ENCODE results near the gene SETX.
"Not testable (repeated sequence)": the region's sequence is repeated elsewhere in the genome, so short reads cannot be mapped to it uniquely, and the experiment has no call there.

The SETX gene

GRCh38 chr9:132390966-132391365, 36.2 kb upstream of the SETX start:
- no peak overlapping the region for H3K4me3 ChIP-seq (ENCODE audit: low read depth, low read length)

GRCh38 chr9:132387133-132387532, 32.3 kb upstream of the SETX start:
- H3K4me3 ChIP-seq (ENCODE audit: low read depth, low read length): no peak overlapping the region
- TF ChIP-seq CTCF (IDR thresholded peaks at IDR 0.05; ENCODE audit: low read depth, low read length, missing control alignments): no peak
- DNase-seq (ENCODE audit: low read depth): no peak

More at GRCh38 chr9:132390966-132391365, 36.2 kb upstream of the SETX start:
- DNase-seq (ENCODE audit: low read depth): no peak
- no peak for TF ChIP-seq CTCF (IDR thresholded peaks at IDR 0.05; ENCODE audit: low read depth, low read length, missing control alignments)

DNA sequence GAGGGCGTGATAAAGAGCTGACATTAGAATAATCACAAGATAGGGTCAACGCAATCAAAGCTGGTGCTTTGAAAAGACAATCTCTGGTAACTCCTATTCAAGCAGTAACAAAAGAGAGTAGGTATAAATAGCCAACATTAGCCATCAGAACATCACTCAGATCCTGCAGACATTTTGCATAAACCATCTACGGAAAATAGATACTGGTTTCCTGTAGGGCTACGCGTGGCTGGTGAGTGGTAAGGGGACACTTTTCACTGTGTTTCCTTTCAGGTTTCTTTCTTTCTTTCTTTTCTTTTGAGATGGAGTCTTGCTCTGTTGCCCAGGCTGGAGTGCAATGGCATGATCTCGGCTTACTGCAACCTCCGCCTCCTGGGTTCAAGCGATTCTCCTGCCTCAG, 29.6 kb upstream of the SETX start:
- no peak for TF ChIP-seq CTCF (IDR thresholded peaks at IDR 0.05; ENCODE audit: low read depth, low read length, missing control alignments)
- H3K4me3 ChIP-seq (ENCODE audit: low read depth, low read length): peak overlapping the region; percentile 3; the same call in 1 of the 2 replicates
- DNase-seq (ENCODE audit: low read depth): peak; percentile 66

DNA sequence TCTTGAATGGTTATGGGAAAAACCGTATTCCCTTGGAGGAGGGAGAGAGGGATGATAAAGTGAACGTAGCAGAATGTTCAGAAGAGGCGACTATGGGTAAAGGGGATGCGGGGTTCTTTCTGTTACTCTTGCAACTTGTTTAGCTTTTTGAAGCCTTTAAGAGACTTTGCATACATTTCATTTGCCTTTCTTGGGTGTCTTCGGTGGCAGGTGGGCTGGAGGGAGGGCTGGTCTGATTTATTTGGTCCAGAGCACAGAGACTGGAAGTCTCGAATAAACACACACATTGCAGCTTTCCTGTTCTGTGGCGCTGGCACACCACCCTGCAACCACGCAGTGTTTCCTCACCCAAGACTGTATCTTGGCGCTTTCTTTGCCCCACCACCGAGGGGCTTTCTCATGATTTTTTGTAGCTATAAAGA, 28.7 kb upstream of the SETX start:
- DNase-seq (ENCODE audit: low read depth): peak; percentile 70
- no peak overlapping the region; the same call in 1 of the 2 replicates for H3K4me3 ChIP-seq (ENCODE audit: low read depth, low read length)
- no peak for TF ChIP-seq CTCF (IDR thresholded peaks at IDR 0.05; ENCODE audit: low read depth, low read length, missing control alignments)

GRCh38 chr9:132381966-132382541, 27.3 kb upstream of the SETX start:
- DNase-seq (ENCODE audit: low read depth): peak; percentile 95
- no peak for TF ChIP-seq CTCF (IDR thresholded peaks at IDR 0.05; ENCODE audit: low read depth, low read length, missing control alignments)
- peak overlapping the region; percentile 13 for H3K4me3 ChIP-seq (ENCODE audit: low read depth, low read length)

DNA sequence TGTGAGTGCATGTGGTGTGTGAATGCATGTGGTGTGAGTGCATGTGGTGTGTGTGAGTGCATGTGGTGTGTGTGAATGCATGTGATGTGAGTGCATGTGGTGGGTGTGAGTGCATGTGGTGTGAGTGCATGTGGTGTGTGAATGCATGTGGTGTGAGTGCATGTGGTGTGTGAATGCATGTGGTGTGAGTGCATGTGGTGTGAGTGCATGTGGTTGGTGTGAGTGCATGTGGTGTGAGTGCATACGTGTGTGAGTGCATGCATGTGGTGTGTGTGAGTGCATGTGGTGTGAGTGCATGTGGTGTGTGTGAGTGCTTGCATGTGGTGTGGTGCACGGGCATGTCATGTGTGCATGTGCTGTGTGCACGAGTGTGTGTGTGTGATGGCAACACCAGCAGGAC, 23.6 kb upstream of the SETX start:
- DNase-seq (ENCODE audit: low read depth); H3K4me3 ChIP-seq (ENCODE audit: low read depth, low read length): not testable (repeated sequence)

GRCh38 chr9:132377769-132378168, 23.0 kb upstream of the SETX start:
- DNase-seq (ENCODE audit: low read depth); H3K4me3 ChIP-seq (ENCODE audit: low read depth, low read length): not testable (repeated sequence)

DNA sequence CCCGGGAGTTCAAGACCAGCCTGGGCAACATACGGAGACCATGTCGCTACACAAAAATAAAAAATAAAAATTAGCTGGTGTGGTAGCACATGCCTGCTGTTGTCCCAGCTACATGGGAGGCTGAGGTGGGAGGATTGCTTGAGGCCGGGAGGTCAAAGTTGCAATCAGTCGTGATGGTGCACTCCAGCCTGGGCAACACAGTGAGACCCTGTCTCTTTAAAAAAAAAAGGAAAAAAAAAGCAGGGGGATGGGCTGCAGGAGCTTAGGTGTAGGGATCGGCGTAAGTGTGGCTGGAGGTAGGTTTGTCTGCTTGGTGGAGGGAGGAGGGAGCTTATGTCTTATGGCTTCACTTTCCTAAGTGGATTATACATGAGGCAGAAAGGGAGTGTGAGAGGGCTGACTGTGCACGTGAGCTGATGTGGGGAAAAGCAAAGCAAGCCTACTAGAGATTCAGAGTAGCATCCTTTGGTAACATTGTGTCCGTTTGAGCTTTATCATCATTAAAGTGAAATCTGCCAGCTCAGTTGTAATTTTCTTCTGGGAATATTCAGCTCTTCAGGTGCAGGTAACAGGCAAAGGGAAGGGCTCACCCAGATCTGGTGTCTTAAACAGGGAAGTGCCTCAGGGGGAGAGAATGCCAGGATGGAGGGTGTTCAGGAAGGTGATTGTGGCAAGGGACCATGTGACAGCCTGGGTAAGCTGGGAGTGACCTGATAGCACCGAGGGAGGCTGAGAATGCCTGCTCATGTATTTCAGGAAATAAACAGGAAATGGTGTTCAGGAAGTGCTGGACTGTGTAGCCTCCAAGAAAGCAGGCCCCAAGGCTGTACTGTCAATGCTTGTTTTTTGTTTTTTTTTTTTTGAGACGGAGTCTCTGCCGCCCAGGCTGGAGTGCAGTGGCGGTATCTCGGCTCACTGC, 17.6 kb upstream of the SETX start:
- DNase-seq (ENCODE audit: low read depth): no peak
- no peak for TF ChIP-seq CTCF (IDR thresholded peaks at IDR 0.05; ENCODE audit: low read depth, low read length, missing control alignments)

More for the DNA sequence above, 17.6 kb upstream of the SETX start:
- H3K4me3 ChIP-seq (ENCODE audit: low read depth, low read length): no peak overlapping the region

All from GM12864 (cell line).